ENCODE data around the gene SCTR. TPM values are rescaled to one million over a fixed set of nuclear protein-coding genes. Genes with fewer than 3 reads are reported as not detected.

SCTR gene
- total and polyA plus RNA-seq, 2 of the 8 experiments (the other 6 are each of a cell fraction or from before 2014, with no cell fraction given) = 0.15 TPM; not detected in 1

DNA sequence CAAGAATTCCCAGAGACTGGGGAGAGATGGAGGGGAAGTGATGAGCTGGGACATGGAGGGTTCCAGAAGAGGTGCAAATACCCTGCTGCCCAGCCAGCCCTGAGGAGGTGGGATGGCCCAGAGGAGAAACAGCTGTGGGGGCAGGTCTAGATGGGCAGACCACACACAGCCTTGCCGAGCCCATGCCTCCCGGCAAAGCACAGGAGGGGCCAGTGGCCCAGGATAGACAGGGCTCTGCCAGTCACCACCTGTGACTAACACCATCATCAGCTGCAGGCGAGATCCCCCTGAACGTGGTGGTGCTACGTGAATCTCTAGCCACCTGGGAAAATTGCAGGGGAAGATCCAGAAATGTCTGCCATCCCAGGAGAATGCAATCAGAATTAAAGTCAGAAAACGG is 39.4 kb downstream of the SCTR start:
- no peak for TF ChIP-seq POU5F1 (IDR thresholded peaks at IDR 0.05; ENCODE audit: low read depth, low read length)
- Histone ChIP-seq H4K5ac (ENCODE audit: insufficient read length, low read depth, low read length) (no peak overlapping the region), H3K27me3 (replicated peaks in 1 of 4; ENCODE audit: control insufficient read depth in 3 of 4, extremely low read depth in 1 of 4, insufficient read depth in 3 of 4, low read length in 3 of 4) (no peaks in the 10 kb centered on the region; a peak in 1 of 7 replicates), H3K9me3 (ENCODE audit: insufficient read depth in 2 of 2, low read depth in 1 of 2, low read length in 1 of 2) (no peaks in the 10 kb centered on the region), H3K56ac (replicated peaks; ENCODE audit: insufficient read length, low read depth, low read length) (no peak overlapping the region), H3K23ac (ENCODE audit: insufficient read length) (no peak overlapping the region), H2BK120ac (replicated peaks; ENCODE audit: low read depth, low read length) (no peak overlapping the region), H2BK20ac (ENCODE audit: low read length) (no peak overlapping the region), H2BK5ac (ENCODE audit: low read depth, low read length) (no peak overlapping the region), H3K23me2 (ENCODE audit: low read depth, low read length) (no peaks in the 10 kb centered on the region), H3K79me2 (ENCODE audit: control insufficient read depth in 1 of 2, insufficient read depth in 2 of 2, low read length in 2 of 2) (no peaks in the 10 kb centered on the region), H2AK5ac (ENCODE audit: low read depth, low read length) (no peak overlapping the region), H4K20me1 (replicated peaks in 1 of 2; ENCODE audit: control insufficient read depth in 1 of 2, insufficient read depth in 2 of 2, low read length in 2 of 2) (no peaks in the 10 kb centered on the region), H3K18ac (ENCODE audit: extremely low read depth, low read length) (no peak overlapping the region), H3K4me2 (ENCODE audit: insufficient read depth in 1 of 2, low read depth in 2 of 2, low read length in 2 of 2) (no peak overlapping the region), H3K14ac (ENCODE audit: insufficient read length) (no peak overlapping the region), H2AFZ (ENCODE audit: low read length) (no peak overlapping the region), H3K9ac (replicated peaks in 1 of 4; ENCODE audit: extremely low read depth in 1 of 4, low read depth in 3 of 4, low read length in 3 of 4) (no peak overlapping the region), H3K4ac (replicated peaks; ENCODE audit: insufficient read length, low read depth, low read length) (no peak overlapping the region), H3K79me1 (ENCODE audit: low read depth, low read length) (no peaks in the 10 kb centered on the region), H3K36me3 (ENCODE audit: control insufficient read depth in 2 of 4, insufficient read depth in 4 of 4, low read length in 3 of 4) (no peaks in the 10 kb centered on the region), H2BK15ac (ENCODE audit: low read length) (no peak overlapping the region), H4K8ac (ENCODE audit: extremely low read depth, insufficient read depth, low read length) (peak overlapping the region; percentile 4; the same call in 1 of the 2 replicates), H4K91ac (replicated peaks; ENCODE audit: insufficient read length, low read length) (no peak overlapping the region), H3K4me3 (ENCODE audit: extremely low read depth in 1 of 4, insufficient read depth in 2 of 4, low read depth in 3 of 4, low read length in 4 of 4) (no peak overlapping the region), H2BK12ac (ENCODE audit: low read depth, low read length) (0 out of 2 replicates have a peak overlapping the region, but pooled peaks have one; percentile 9), H3K4me1 (replicated peaks in 1 of 4; ENCODE audit: control insufficient read depth in 3 of 4, insufficient read depth in 4 of 4, low read length in 3 of 4) (peaks cover 0 to 8% (median 1%) of the 10 kb centered on the region in 4 experiments; a peak in 4 of 7 replicates), H3K27ac (ENCODE audit: low read depth, low read length) (no peak overlapping the region)
- CTCF ChIA-PET (ENCODE audit: partially characterized antibody) = interaction anchor here (0.5 to 7.1 kb wide), 7 partner anchors 8 to 173 kb away, joined by 3 to 100 read pairs (median 5); no protein-coding TSS in a partner anchor
- WGBS, 2 experiments (ENCODE audit: extremely low coverage in 1 of 2, insufficient coverage in 1 of 2, insufficient read length in 1 of 2, insufficient replicate concordance in 2 of 2, low coverage in 1 of 2, low lambda C conversion rate in 2 of 2, missing lambda C conversion rate in 1 of 2) = 79% methylated on average over 6 of the region's 6 CpGs; no CpG with 5 or more reads in 1 of the 2 experiments
- peak in 1 of 2 experiments; percentile 22 for DNase-seq (ENCODE audit: low read depth in 1 of 2, low spot score in 2 of 2)
- POLR2A ChIA-PET (ENCODE audit: partially characterized antibody) = no interaction called here
- no peak for FAIRE-seq

All from H1 (cell line).